Lower lobe of right lung (tissue), 2 donors: Measurements from ENCODE around the gene ACTR3C. TPM values are rescaled to one million over a fixed set of nuclear protein-coding genes. Genes with fewer than 3 reads are reported as not detected.
"Not testable (repeated sequence)": the region's sequence is repeated elsewhere in the genome, so short reads cannot be mapped to it uniquely, and the experiment has no call there.

Experiments used
- ATAC-seq, 2 donors: fragments of 200-7000 bp; cut with Tn5 transposase; one replicate each; pipeline ENCODE4 v1.9.1; 2020 to 2022; ENCODE audit warnings: mild to moderate bottlenecking in 2 of 2, moderate library complexity in 2 of 2
- DNase-seq: peaks from one replicate; pipeline ENCODE4 v3.0.0-alpha.2; 2020
- H3K27ac ChIP-seq: fragments of 200-600 bp; one replicate; pipeline ENCODE4 v1.8.0; 2022
- H3K27me3 ChIP-seq: fragments of 200-600 bp; one replicate; pipeline ENCODE4 v1.8.0; 2022; ENCODE audit warnings: low read depth
- H3K36me3 ChIP-seq: fragments of 200-600 bp; one replicate; pipeline ENCODE4 v1.8.0; 2022; ENCODE audit warnings: mild to moderate bottlenecking
- H3K4me1 ChIP-seq: fragments of 200-600 bp; one replicate; pipeline ENCODE4 v1.8.0; 2022
- H3K4me3 ChIP-seq: fragments of 200-600 bp; one replicate; pipeline ENCODE4 v1.8.0; 2022; ENCODE audit warnings: mild to moderate bottlenecking
- H3K9me3 ChIP-seq: fragments of 200-600 bp; one replicate; pipeline ENCODE4 v1.8.0; 2022
- intact Hi-C: fragments of 100-400 bp; cut with DNase I; formaldehyde crosslinking; loops from one replicate; pipeline ENCODE4 v1.11.0; 2022
- total RNA-seq: library from RNA; stranded (reverse); fragmentation: NEBNext Ultra II Directional; extraction: Animal tissue kit (Norgen Biotek cat#: 25700); gene quantifications from one replicate; pipeline ENCODE4 v1.2.1, GENCODE V29; 2021
- donor health status: DM: no; HTN: yes; CAD: no; lungs with severe emphysema.

The ACTR3C gene
- total RNA-seq, 1 donor from 2014 or later = 18.6 TPM

GRCh38 chr7:150220673-150221181, 102.6 kb downstream of the ACTR3C start:
- intact Hi-C loops, H3K4me1 ChIP-seq, H3K9me3 ChIP-seq, H3K36me3 ChIP-seq, DNase-seq, H3K27me3 ChIP-seq, H3K4me3 ChIP-seq, H3K27ac ChIP-seq: not testable (repeated sequence)
- peak; percentile 64 to 70 for ATAC-seq

DNA sequence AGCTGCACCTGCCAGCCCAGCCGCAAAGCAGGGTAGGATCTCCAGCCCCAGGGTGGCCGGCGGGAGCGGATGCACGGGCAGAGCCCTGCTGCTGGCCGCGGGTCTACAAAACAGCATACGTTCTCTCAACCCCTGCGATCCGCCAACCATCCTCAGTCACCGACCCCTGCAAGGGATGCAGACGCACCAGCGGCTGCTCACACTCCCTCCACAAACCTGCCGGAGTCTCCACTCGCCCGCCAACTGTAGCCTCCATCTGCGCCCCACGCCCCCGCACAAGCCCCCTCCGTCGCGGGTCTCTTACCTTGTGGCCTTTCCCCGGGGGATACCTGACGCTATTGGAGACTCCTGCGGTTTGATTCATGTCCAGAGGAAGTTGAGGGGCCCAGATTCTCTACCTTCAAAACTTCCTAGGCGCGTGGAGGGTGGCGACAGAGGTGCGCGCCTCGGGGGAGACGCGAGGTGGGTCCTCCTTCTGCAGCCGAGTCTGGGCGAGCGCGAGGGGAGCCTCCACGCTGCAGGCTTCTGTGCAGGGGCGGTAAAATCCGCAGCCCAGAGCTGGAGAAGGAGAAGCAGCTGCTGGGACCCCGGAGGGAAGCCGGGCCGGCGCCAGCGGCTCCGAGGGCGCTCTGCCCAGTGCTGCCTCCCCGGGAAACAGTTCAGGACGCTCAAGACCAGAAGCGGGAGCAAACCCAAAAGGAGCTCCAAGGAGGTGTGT, 103.2 kb downstream of the ACTR3C start:
- peak; percentile 38 to 47 for ATAC-seq
- H3K4me1 ChIP-seq, H3K36me3 ChIP-seq, H3K27me3 ChIP-seq, intact Hi-C loops, H3K4me3 ChIP-seq, DNase-seq, H3K27ac ChIP-seq, H3K9me3 ChIP-seq: not testable (repeated sequence)

DNA sequence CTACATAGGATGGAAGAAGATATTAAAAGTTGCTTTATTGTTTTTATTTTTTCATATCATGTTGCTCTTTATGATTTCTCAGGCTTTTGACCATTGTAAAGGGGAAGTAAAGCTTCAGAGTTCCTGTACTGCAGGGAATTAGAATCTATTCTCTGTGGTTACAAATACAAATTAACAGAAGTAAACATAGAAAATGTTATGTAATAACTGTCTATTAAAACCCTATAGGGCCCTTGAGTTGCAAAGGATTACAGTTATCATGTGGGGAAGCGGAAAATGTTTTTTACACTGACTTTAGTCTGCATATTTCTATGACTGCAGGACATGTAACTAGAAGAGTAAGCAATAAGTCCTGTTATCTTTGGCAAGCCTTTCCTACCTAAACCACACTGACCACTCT, 116.5 kb downstream of the ACTR3C start:
- DNase-seq, H3K27me3 ChIP-seq, H3K9me3 ChIP-seq, intact Hi-C loops, H3K36me3 ChIP-seq, H3K4me3 ChIP-seq, H3K4me1 ChIP-seq, H3K27ac ChIP-seq: not testable (repeated sequence)
- peak; percentile 23 to 66 for ATAC-seq

DNA sequence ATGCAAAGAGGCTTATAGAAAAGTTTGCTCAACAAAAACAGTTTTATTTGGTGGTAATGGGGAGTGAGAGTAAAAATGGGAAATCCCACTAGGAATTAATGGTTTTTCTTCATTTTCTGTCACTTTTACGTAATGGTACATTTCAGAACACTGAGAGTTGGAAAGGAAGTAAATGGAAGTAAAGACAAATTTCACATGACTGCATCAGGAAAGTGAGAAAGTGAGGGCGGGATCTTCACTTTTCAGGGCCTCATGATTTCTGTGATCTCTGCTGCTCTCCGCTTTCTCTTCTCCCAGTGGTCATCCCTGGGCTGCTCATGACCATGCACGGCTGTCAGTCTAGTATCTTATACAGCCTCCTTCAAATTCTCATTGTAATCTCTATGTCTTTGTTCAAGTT, 117.5 kb downstream of the ACTR3C start:
- H3K27me3 ChIP-seq, ATAC-seq, H3K4me1 ChIP-seq, DNase-seq, H3K27ac ChIP-seq, intact Hi-C loops, H3K9me3 ChIP-seq, H3K36me3 ChIP-seq, H3K4me3 ChIP-seq: not testable (repeated sequence)

DNA sequence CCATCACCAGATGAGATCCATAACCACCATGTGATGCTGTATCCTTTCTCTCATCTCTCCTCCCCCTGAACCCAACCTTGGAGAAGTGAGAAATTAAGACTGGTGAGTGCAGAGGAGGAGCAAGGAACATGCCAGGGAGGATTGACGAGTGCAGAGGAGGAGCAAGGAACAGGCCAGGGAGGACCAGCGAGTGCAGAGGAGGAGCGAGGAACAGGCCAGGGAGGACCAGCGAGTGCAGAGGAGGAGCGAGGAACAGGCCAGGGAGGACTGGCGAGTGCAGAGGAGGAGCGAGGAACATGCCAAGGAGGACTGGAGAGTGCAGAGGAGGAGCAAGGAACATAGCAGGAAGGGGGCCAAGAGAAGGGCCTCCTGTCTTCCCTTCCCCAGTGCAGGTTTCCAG, 118.8 kb downstream of the ACTR3C start:
- H3K27ac ChIP-seq, H3K9me3 ChIP-seq, H3K4me1 ChIP-seq, H3K36me3 ChIP-seq, intact Hi-C loops, H3K4me3 ChIP-seq, ATAC-seq, H3K27me3 ChIP-seq, DNase-seq: not testable (repeated sequence)

DNA sequence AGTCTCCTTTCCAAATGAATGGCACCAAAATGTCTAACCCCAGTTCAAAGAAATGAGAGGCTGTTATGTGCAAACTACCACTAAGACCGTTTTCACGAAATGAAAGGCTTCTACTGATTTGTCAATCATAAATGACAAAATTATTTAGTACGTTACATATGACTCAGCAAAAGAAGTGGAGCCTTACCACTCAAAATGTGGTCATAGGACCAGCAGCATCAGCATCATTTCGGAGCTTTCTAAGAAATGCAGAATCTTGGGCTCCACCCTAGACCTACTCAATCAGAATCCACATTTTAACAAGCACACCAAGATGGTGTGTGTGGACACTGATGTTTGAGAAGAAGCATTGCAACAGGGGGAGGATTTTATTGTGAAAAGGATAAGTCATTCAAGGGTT, 120.5 kb downstream of the ACTR3C start:
- intact Hi-C loops, ATAC-seq, H3K36me3 ChIP-seq, H3K9me3 ChIP-seq, H3K4me3 ChIP-seq, H3K4me1 ChIP-seq, H3K27ac ChIP-seq, H3K27me3 ChIP-seq, DNase-seq: not testable (repeated sequence)

Other genes with a start within 250 kb of the ACTR3C start
- gene LRRC61, start 190 bp downstream of the ACTR3C start, total RNA-seq = 16.2 TPM
- gene RARRES2, start 18.1 kb upstream of the ACTR3C start, total RNA-seq = 144 TPM
- 86.0 TPM for gene REPIN1, start 45.3 kb upstream of the ACTR3C start, total RNA-seq
- gene ZNF775, start 55.8 kb upstream of the ACTR3C start, total RNA-seq = 4.5 TPM
- gene GIMAP8, start 127.1 kb upstream of the ACTR3C start, total RNA-seq = 44.4 TPM
- 49.4 TPM for gene GIMAP7, start 191.3 kb upstream of the ACTR3C start, total RNA-seq
- 95.7 TPM for gene GIMAP4, start 243.8 kb upstream of the ACTR3C start, total RNA-seq